ENCODE results near the gene GRIN2B.

Gene GRIN2B

DNA sequence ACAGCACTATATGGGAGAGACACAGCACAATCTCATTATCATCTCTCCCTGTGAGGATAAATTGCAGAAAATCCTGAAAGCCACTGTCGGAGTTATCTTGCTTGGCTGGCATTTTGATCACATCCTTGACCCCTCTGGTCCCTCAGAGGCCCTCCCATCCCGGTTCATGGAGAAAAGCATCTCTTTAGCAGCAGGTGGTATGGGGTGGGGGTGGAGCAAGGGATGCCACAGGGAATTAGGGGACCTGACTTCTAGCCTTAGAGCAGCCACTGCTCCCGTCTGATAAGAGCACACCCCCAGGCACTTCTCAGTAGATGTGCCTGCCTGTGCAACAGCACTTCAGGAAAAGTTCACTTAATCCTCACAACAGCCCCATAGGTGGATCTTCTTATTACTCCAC is 38.6 kb downstream of the GRIN2B start:
- H4K5ac ChIP-seq (ENCODE audit: low read length), result no peak overlapping the region
- no peak overlapping the region for H2BK15ac ChIP-seq (replicated peaks; ENCODE audit: low read depth)
- H2BK120ac ChIP-seq (ENCODE audit: low read depth, low read length), result no peak overlapping the region
- H4K8ac ChIP-seq (ENCODE audit: low read depth, low read length), result no peak overlapping the region
- no peak overlapping the region for H2AK5ac ChIP-seq (ENCODE audit: low read length)
- H3K4ac ChIP-seq (ENCODE audit: low read depth, low read length), result no peak overlapping the region
- WGBS (ENCODE audit: extremely low coverage, insufficient coverage, low lambda C conversion rate), result no CpG with 5 or more reads among the region's 3 CpGs
- peaks cover 7% of the 10 kb centered on the region for H3K4me1 ChIP-seq (ENCODE audit: control insufficient read depth, low read depth, low read length)
- H2BK5ac ChIP-seq (ENCODE audit: low read length), result no peak overlapping the region
- H3K56ac ChIP-seq (ENCODE audit: low read length), result no peak overlapping the region
- no peaks in the 10 kb centered on the region for H3K27me3 ChIP-seq (ENCODE audit: insufficient read depth, low read length, poor library complexity)
- H3K36me3 ChIP-seq (ENCODE audit: control insufficient read depth, insufficient read depth, low read length), result no peaks in the 10 kb centered on the region
- H3K79me1 ChIP-seq (ENCODE audit: low read length), result no peaks in the 10 kb centered on the region
- peak; percentile 74 for DNase-seq
- H3K79me2 ChIP-seq (ENCODE audit: control insufficient read depth, insufficient read depth, low read length), result no peaks in the 10 kb centered on the region
- no peak overlapping the region for H3K4me3 ChIP-seq (ENCODE audit: low read length)
- H3K4me2 ChIP-seq (ENCODE audit: low read length), result no peak overlapping the region
- no peak overlapping the region for H3K9ac ChIP-seq (ENCODE audit: low read length)
- H3K18ac ChIP-seq (ENCODE audit: low read length), result no peak overlapping the region
- no peak overlapping the region for H3K23ac ChIP-seq (ENCODE audit: low read length)
- H3K27ac ChIP-seq (ENCODE audit: low read depth, low read length), result no peak overlapping the region

DNA sequence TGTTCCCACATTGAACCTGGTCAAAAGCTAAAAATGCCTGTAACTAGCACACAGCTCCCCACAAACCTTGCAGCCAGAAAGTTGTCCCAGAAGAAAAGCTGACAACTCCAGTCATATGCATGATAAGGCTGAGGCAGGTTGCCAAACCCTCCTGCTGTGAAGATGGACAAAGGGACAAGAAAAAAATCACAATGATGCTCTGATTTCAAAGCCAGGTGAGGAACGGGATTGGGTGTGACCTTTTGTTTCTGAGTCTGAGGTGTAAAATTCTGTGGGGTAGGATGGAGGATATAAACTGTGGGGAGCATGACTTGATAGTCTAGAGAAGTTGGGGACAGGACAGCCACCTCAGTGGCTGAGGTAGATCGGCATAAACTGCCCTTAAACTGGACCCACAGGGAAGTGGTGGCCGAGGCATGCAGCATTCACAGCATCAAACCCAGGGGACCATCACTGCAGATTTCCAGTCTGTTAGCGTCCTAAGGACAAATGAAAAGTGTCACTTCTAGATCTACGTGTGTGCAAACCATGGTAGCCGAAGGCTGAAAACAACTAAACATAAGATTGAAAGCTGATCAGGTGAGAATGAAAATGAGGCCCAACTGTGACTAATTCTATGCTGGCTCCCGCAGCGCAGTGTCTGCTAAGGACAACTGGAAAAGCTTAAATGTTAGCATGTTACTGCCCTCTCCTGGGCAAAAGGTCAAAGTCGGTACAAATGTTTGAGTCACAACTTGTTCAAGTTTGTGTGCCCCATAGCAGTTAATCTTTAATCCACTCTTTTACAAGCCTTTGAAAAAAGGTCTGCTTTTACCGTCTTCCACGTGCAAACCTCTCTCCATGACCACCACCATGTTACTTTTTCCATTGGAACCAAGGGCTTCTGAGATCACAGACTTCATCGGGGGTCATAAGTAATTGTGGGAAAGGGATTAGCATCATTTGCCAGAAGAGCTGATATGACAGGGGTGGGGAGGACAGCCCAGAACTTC is 39.8 kb downstream of the GRIN2B start:
- no peak overlapping the region for H2BK5ac ChIP-seq (ENCODE audit: low read length)
- no peaks in the 10 kb centered on the region for H3K36me3 ChIP-seq (ENCODE audit: control insufficient read depth, insufficient read depth, low read length)
- H3K23ac ChIP-seq (ENCODE audit: low read length), result no peak overlapping the region
- no peak overlapping the region for H3K9ac ChIP-seq (ENCODE audit: low read length)
- no peak overlapping the region for H3K27ac ChIP-seq (ENCODE audit: low read depth, low read length)
- no peak overlapping the region for H2BK15ac ChIP-seq (replicated peaks; ENCODE audit: low read depth)
- H3K79me1 ChIP-seq (ENCODE audit: low read length), result no peaks in the 10 kb centered on the region
- H2AK5ac ChIP-seq (ENCODE audit: low read length), result no peak overlapping the region
- H4K8ac ChIP-seq (ENCODE audit: low read depth, low read length), result no peak overlapping the region
- no peaks in the 10 kb centered on the region for H3K27me3 ChIP-seq (ENCODE audit: insufficient read depth, low read length, poor library complexity)
- peaks cover 7% of the 10 kb centered on the region for H3K4me1 ChIP-seq (ENCODE audit: control insufficient read depth, low read depth, low read length)
- H3K4me2 ChIP-seq (ENCODE audit: low read length), result peak overlapping the region; percentile 45
- WGBS (ENCODE audit: extremely low coverage, insufficient coverage, low lambda C conversion rate), result no CpG with 5 or more reads among the region's 12 CpGs
- peak overlapping the region; percentile 18 for H3K18ac ChIP-seq (ENCODE audit: low read length)
- no peak overlapping the region for H4K5ac ChIP-seq (ENCODE audit: low read length)
- peak; percentile 91 for DNase-seq
- H3K79me2 ChIP-seq (ENCODE audit: control insufficient read depth, insufficient read depth, low read length), result no peaks in the 10 kb centered on the region
- peak overlapping the region; percentile 65 for H3K56ac ChIP-seq (ENCODE audit: low read length)
- no peak overlapping the region for H2BK120ac ChIP-seq (ENCODE audit: low read depth, low read length)
- H3K4me3 ChIP-seq (ENCODE audit: low read length), result no peak overlapping the region
- no peak overlapping the region for H3K4ac ChIP-seq (ENCODE audit: low read depth, low read length)

DNA sequence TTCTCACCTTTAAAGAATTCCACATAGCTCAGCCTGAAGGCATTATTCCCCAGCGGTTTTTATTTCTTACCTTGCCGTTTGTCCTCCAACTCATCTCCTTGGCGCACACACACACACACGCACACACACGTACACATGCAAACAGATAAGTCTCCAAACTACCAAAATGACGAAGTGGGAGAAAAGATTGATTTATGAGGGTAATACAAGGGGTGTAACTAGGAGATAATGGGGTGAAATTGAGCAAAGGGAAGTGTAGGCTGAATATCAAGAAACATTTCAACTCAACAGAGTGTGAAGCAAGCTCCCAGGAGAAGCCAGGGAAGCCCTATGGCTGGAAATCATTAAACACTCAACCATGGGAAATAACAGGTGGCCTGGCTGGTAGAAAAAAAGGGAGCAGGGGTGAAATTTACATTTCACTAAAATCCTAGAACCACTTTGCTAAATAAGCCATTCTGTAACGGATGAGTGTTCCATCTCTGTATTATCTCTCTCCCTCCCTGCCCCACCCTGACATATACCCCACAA is 41.0 kb downstream of the GRIN2B start:
- no peak overlapping the region for H4K5ac ChIP-seq (ENCODE audit: low read length)
- DNase-seq, result no peak
- H3K27ac ChIP-seq (ENCODE audit: low read depth, low read length), result no peak overlapping the region
- no peak overlapping the region for H4K8ac ChIP-seq (ENCODE audit: low read depth, low read length)
- no peaks in the 10 kb centered on the region for H3K79me1 ChIP-seq (ENCODE audit: low read length)
- no peak overlapping the region for H3K4me2 ChIP-seq (ENCODE audit: low read length)
- H3K36me3 ChIP-seq (ENCODE audit: control insufficient read depth, insufficient read depth, low read length), result no peaks in the 10 kb centered on the region
- no peaks in the 10 kb centered on the region for H3K79me2 ChIP-seq (ENCODE audit: control insufficient read depth, insufficient read depth, low read length)
- H2AK5ac ChIP-seq (ENCODE audit: low read length), result no peak overlapping the region
- H2BK15ac ChIP-seq (replicated peaks; ENCODE audit: low read depth), result no peak overlapping the region
- no peak overlapping the region for H3K9ac ChIP-seq (ENCODE audit: low read length)
- no peak overlapping the region for H3K18ac ChIP-seq (ENCODE audit: low read length)
- no peak overlapping the region for H2BK120ac ChIP-seq (ENCODE audit: low read depth, low read length)
- no peak overlapping the region for H3K56ac ChIP-seq (ENCODE audit: low read length)
- no peaks in the 10 kb centered on the region for H3K27me3 ChIP-seq (ENCODE audit: insufficient read depth, low read length, poor library complexity)
- no peak overlapping the region for H2BK5ac ChIP-seq (ENCODE audit: low read length)
- WGBS (ENCODE audit: extremely low coverage, insufficient coverage, low lambda C conversion rate), result no CpG with 5 or more reads among the region's 7 CpGs
- H3K4ac ChIP-seq (ENCODE audit: low read depth, low read length), result no peak overlapping the region
- no peak overlapping the region for H3K4me3 ChIP-seq (ENCODE audit: low read length)
- no peak overlapping the region for H3K23ac ChIP-seq (ENCODE audit: low read length)
- peaks cover 7% of the 10 kb centered on the region for H3K4me1 ChIP-seq (ENCODE audit: control insufficient read depth, low read depth, low read length)

DNA sequence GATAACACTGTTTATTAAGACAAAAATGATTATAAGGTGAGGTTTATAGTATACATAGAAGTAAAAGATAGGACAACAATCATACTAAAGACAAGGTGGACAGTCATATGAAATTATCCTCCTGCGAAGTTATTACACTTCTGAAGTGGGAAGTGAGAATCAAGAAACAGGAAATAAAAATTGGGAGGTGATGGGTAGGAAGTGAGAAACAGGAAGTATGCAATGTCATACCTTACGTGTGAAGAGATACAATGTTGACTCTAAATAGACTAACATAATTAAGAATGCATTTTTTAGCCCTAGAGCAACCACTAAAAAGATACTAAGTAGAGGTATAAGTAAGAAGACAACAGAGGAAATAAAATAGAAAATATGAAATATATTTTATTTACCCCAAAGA is 43.7 kb downstream of the GRIN2B start:
- no peak overlapping the region for H2AK5ac ChIP-seq (ENCODE audit: low read length)
- WGBS (ENCODE audit: extremely low coverage, insufficient coverage, low lambda C conversion rate), result no CpG with 5 or more reads among the region's 2 CpGs

DNA sequence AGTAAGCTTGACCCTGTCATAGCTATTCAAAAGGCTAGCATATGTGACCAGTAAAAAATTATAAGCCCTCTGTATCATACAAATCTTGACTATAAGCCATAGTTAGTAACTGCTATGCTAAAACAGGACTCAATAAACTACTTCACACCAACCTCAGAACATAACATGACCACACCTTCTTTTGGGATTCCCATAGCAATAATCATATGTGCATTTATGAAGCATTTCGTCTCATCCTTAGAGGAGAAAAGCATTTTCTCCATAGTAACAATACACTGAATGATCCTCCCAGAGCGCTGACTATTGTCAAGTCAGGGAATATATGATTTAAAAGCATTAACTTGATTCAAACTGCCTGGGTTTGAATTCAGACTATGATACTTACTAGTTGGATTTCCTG is 46.2 kb downstream of the GRIN2B start:
- Histone ChIP-seq H3K23ac (ENCODE audit: low read length) (no peak overlapping the region), H3K4ac (ENCODE audit: low read depth, low read length) (no peak overlapping the region), H4K8ac (ENCODE audit: low read depth, low read length) (no peak overlapping the region), H3K27ac (ENCODE audit: low read depth, low read length) (no peak overlapping the region), H3K9ac (ENCODE audit: low read length) (no peak overlapping the region), H3K79me1 (ENCODE audit: low read length) (no peaks in the 10 kb centered on the region), H3K79me2 (ENCODE audit: control insufficient read depth, insufficient read depth, low read length) (no peaks in the 10 kb centered on the region), H3K4me3 (ENCODE audit: low read length) (no peak overlapping the region), H3K4me2 (ENCODE audit: low read length) (no peak overlapping the region), H3K18ac (ENCODE audit: low read length) (no peak overlapping the region), H2BK120ac (ENCODE audit: low read depth, low read length) (no peak overlapping the region), H3K27me3 (ENCODE audit: insufficient read depth, low read length, poor library complexity) (no peaks in the 10 kb centered on the region), H2BK15ac (replicated peaks; ENCODE audit: low read depth) (no peak overlapping the region), H3K56ac (ENCODE audit: low read length) (no peak overlapping the region), H3K36me3 (ENCODE audit: control insufficient read depth, insufficient read depth, low read length) (no peaks in the 10 kb centered on the region), H3K4me1 (ENCODE audit: control insufficient read depth, low read depth, low read length) (no peaks in the 10 kb centered on the region), H2AK5ac (ENCODE audit: low read length) (no peak overlapping the region), H4K5ac (ENCODE audit: low read length) (no peak overlapping the region), H2BK5ac (ENCODE audit: low read length) (no peak overlapping the region)
- no CpG with 5 or more reads among the region's 2 CpGs for WGBS (ENCODE audit: extremely low coverage, insufficient coverage, low lambda C conversion rate)
- DNase-seq, result no peak

More for the DNA sequence above, 43.7 kb downstream of the GRIN2B start:
- Histone ChIP-seq H2BK5ac (ENCODE audit: low read length) (no peak overlapping the region), H3K79me1 (ENCODE audit: low read length) (no peaks in the 10 kb centered on the region), H3K4me3 (ENCODE audit: low read length) (no peak overlapping the region), H3K4me2 (ENCODE audit: low read length) (no peak overlapping the region), H3K36me3 (ENCODE audit: control insufficient read depth, insufficient read depth, low read length) (no peaks in the 10 kb centered on the region), H2BK120ac (ENCODE audit: low read depth, low read length) (no peak overlapping the region), H3K9ac (ENCODE audit: low read length) (no peak overlapping the region), H2BK15ac (replicated peaks; ENCODE audit: low read depth) (no peak overlapping the region), H3K56ac (ENCODE audit: low read length) (no peak overlapping the region), H3K27me3 (ENCODE audit: insufficient read depth, low read length, poor library complexity) (no peaks in the 10 kb centered on the region), H3K4me1 (ENCODE audit: control insufficient read depth, low read depth, low read length) (peaks cover 7% of the 10 kb centered on the region), H4K8ac (ENCODE audit: low read depth, low read length) (no peak overlapping the region), H3K18ac (ENCODE audit: low read length) (no peak overlapping the region), H4K5ac (ENCODE audit: low read length) (no peak overlapping the region), H3K4ac (ENCODE audit: low read depth, low read length) (no peak overlapping the region), H3K23ac (ENCODE audit: low read length) (no peak overlapping the region), H3K79me2 (ENCODE audit: control insufficient read depth, insufficient read depth, low read length) (no peaks in the 10 kb centered on the region), H3K27ac (ENCODE audit: low read depth, low read length) (no peak overlapping the region)
- DNase-seq, result no peak

Data from mesendoderm (in vitro differentiated cells).